ENCODE measurements around the gene FBXO28. TPM values are rescaled to one million over a fixed set of nuclear protein-coding genes. Genes with fewer than 3 reads are reported as not detected.

The FBXO28 gene
- total RNA-seq (2021; ENCODE audit: unreplicated experiment) = 37.0 TPM
- 13.0 and 18.0 TPM in 2 replicates for polyA plus RNA-seq (2012)
- Bru-seq, nascent RNA = percentile 87 among the genes with signal in this experiment
- percentile 82 among the genes with signal in this experiment for BruChase-seq, experiment 1, labeled RNA remaining after a 6-hour chase
- percentile 91 among the genes with signal in this experiment for BruChase-seq, experiment 2, labeled RNA remaining after a 2-hour chase
- long read RNA-seq, full-length matches to known transcripts = 67 of 78 reads
- long read RNA-seq, partial matches to known transcripts = 0 of 78 reads
- long read RNA-seq, other reads (novel, unspliced or antisense) = 11 of 78 reads

- H3K9ac ChIP-seq (ENCODE audit: low read length) = peak within 1 kb of the TSS; percentile 91
- peak within 1 kb of the TSS; percentile 83 for H3K4me2 ChIP-seq (ENCODE audit: low read length)
- H3K9me3 ChIP-seq (ENCODE audit: control insufficient read depth in 1 of 2, insufficient read depth in 1 of 2, low read depth in 1 of 2, low read length in 2 of 2) = no peaks in the 10 kb centered on the region
- no peaks in the 10 kb centered on the region for H3K9me2 ChIP-seq (ENCODE audit: insufficient read depth)
- ATAC-seq (peak; percentile 97), DNase-seq (ENCODE audit: low read depth, low spot score) (peak; percentile 88)
- peak within 1 kb of the TSS; percentile 89 to 97 for H3K4me3 ChIP-seq (replicated peaks in 1 of 2; ENCODE audit: low read depth in 1 of 2, low read length in 2 of 2)
- ChIA-PET CTCF (no interaction called here), POLR2A (no interaction called here), RAD21 (ENCODE audit: low non-redundant PET in 1 of 2, low total read pairs in 2 of 2, uncharacterized antibody in 2 of 2, unreplicated experiment in 2 of 2) (no interaction called here)
- H3K27me3 ChIP-seq (ENCODE audit: insufficient read depth, low read length) = no peaks in the 10 kb centered on the region
- peaks cover 50% of the 10 kb centered on the region for H3K79me2 ChIP-seq (ENCODE audit: insufficient read depth, low read length)
- H3K4me1 ChIP-seq (ENCODE audit: control insufficient read depth in 1 of 2, insufficient read depth in 2 of 2, low read length in 2 of 2) = peaks cover 15 to 23% of the 10 kb centered on the region in 2 experiments; a peak in 3 of 4 replicates
- peak within 1 kb of the TSS; percentile 79 for H3K27ac ChIP-seq (ENCODE audit: low read depth, low read length)
- intact Hi-C loops (cut with micrococcal nuclease) = no loop called here
- no TSS peak for BruUV-seq (replicated peaks)
- H3K36me3 ChIP-seq (ENCODE audit: control insufficient read depth in 1 of 2, insufficient read depth in 2 of 2, low read length in 2 of 2) = peaks cover 0 to 6% of the 10 kb centered on the region in 2 experiments; a peak in 1 of 4 replicates
- peaks cover 6% of the 10 kb centered on the region; the same call in 1 of the 2 replicates for H4K20me1 ChIP-seq (ENCODE audit: insufficient read depth)
- peak within 1 kb of the TSS; percentile 74 for H2AFZ ChIP-seq (ENCODE audit: low read depth, low read length, poor library complexity, severe bottlenecking)
- no peak; the same call in none of the 2 replicates for TF ChIP-seq EGR1 (IDR thresholded peaks at IDR 0.05; ENCODE audit: low read depth)
- no peak; the same call in 1 of the 2 replicates for TF ChIP-seq ELF1 (IDR thresholded peaks at IDR 0.05; ENCODE audit: borderline replicate concordance, low read depth)
- no peak for TF ChIP-seq ATF3 (IDR thresholded peaks at IDR 0.05)
- no peak; the same call in 1 of the 2 replicates for TF ChIP-seq ZFX (IDR thresholded peaks at IDR 0.05)
- no peak; the same call in 1 of the 2 replicates for TF ChIP-seq MAX (IDR thresholded peaks at IDR 0.05)
- TF ChIP-seq CTCF (IDR thresholded peaks at IDR 0.05 in 2 of 3, conservative IDR thresholded peaks at IDR 0.05 in 1 of 3; ENCODE audit: borderline replicate concordance in 1 of 3, insufficient read depth in 1 of 3, low read depth in 2 of 3, low read length in 2 of 3) = no peak
- no peak for TF ChIP-seq ZNF274 (IDR thresholded peaks at IDR 0.05; ENCODE audit: low read depth, low read length)
- no peak; the same call in 1 of the 2 replicates for TF ChIP-seq SRF (IDR thresholded peaks at IDR 0.05; ENCODE audit: low read depth)
- TF ChIP-seq CBX3 (IDR thresholded peaks at IDR 0.05; ENCODE audit: low read depth) = peak; percentile 77; the same call in 1 of the 2 replicates
- TF ChIP-seq ZBTB33 (IDR thresholded peaks at IDR 0.05; ENCODE audit: extremely low read depth, insufficient replicate concordance, low read length) = peak; percentile 37
- TF ChIP-seq REST (IDR thresholded peaks at IDR 0.05; ENCODE audit: low read depth) = no peak
- peak; percentile 16 for TF ChIP-seq TCF7L2 (IDR thresholded peaks at IDR 0.05; ENCODE audit: borderline replicate concordance, extremely low read depth, insufficient read depth, insufficient read length)
- TF ChIP-seq JUND (IDR thresholded peaks at IDR 0.05) = no peak
- TF ChIP-seq SP1 (IDR thresholded peaks at IDR 0.05; ENCODE audit: low read depth) = no peak
- peak; percentile 71; the same call in 1 of the 2 replicates for TF ChIP-seq SIN3A (IDR thresholded peaks at IDR 0.05; ENCODE audit: low read depth)
- TF ChIP-seq POLR2AphosphoS5 (IDR thresholded peaks at IDR 0.05; ENCODE audit: low read depth, low read length) = peak; percentile 99
Measured at GRCh38 chr1:224113918-224114786, at the start of gene FBXO28. TSS of gene FBXO28 (plus strand) at chr1:224114111. CDS start at chr1:224114130, 19 bp downstream.

Data from HCT116 (cell line).